Neural cell (in vitro differentiated cells): ENCODE measurements around the gene TTLL5.

ENCODE experiments used
- REST ChIP-seq: IDR thresholded peaks from 2 replicates; pipeline ENCODE4 v1.6.1; 2012; ENCODE audit warnings: borderline replicate concordance
- TAF1 ChIP-seq: IDR thresholded peaks from 2 replicates; pipeline ENCODE4 v1.6.1; 2012; ENCODE audit warnings: low read depth

- TF ChIP-seq REST: no peak
- no peak for TF ChIP-seq TAF1
Measured at GRCh38 chr14:75987201-75987970, 326.3 kb downstream of the TTLL5 start.
